HG03108 (cell line): ENCODE data around the gene CKM.
"Not testable (repeated sequence)": the region's sequence is repeated elsewhere in the genome, so short reads cannot be mapped to it uniquely, and the experiment has no call there.

ENCODE experiments used
- ATAC-seq: cut with Tn5 transposase; IDR thresholded peaks from one replicate; pipeline ENCODE4 v1.9.1; 2021; ENCODE audit warnings: moderate library complexity; ENCODE audit not compliant: unreplicated experiment

The CKM gene

GRCh38 chr19:45321848-45322247 is 827 bp downstream of the CKM start:
- ATAC-seq = no peak

GRCh38 chr19:45320997-45321775 is 1.5 kb downstream of the CKM start:
- ATAC-seq = no peak

GRCh38 chr19:45315304-45315703 is 7.4 kb downstream of the CKM start:
- no peak for ATAC-seq

GRCh38 chr19:45314708-45315245 is 7.9 kb downstream of the CKM start:
- ATAC-seq = no peak

- ATAC-seq = not testable (repeated sequence)
These were observed 10.4 kb downstream of the CKM start for GRCh38 chr19:45312285-45312684.

GRCh38 chr19:45311621-45312020 is 11.1 kb downstream of the CKM start:
- no peak for ATAC-seq

GRCh38 chr19:45309322-45309721 is 13.4 kb downstream of the CKM start:
- ATAC-seq = not testable (repeated sequence)

GRCh38 chr19:45307361-45307760 is 15.3 kb downstream of the CKM start:
- no peak for ATAC-seq

- no peak for ATAC-seq
These were observed 16.1 kb downstream of the CKM start for GRCh38 chr19:45306518-45307027.

GRCh38 chr19:45306040-45306439 is 16.6 kb downstream of the CKM start:
- no peak for ATAC-seq

GRCh38 chr19:45305421-45305820 is 17.3 kb downstream of the CKM start:
- no peak for ATAC-seq

- no peak for ATAC-seq
These were observed 17.7 kb downstream of the CKM start for GRCh38 chr19:45305007-45305406.

- no peak for ATAC-seq
These were observed 18.3 kb downstream of the CKM start for GRCh38 chr19:45304141-45304926.

GRCh38 chr19:45303269-45304060 is 19.2 kb downstream of the CKM start:
- ATAC-seq = no peak

- ATAC-seq = no peak
These were observed 20.3 kb downstream of the CKM start for GRCh38 chr19:45302416-45302815.

GRCh38 chr19:45299719-45300118 is 23.0 kb downstream of the CKM start:
- ATAC-seq = no peak

- no peak for ATAC-seq
These were observed 24.4 kb downstream of the CKM start for GRCh38 chr19:45298264-45298663.

GRCh38 chr19:45297674-45298073 is 25.0 kb downstream of the CKM start:
- no peak for ATAC-seq

GRCh38 chr19:45296355-45296754 is 26.3 kb downstream of the CKM start:
- ATAC-seq = no peak

- ATAC-seq = no peak
These were observed 26.8 kb downstream of the CKM start for GRCh38 chr19:45295873-45296272.
